Left hindlimb (tissue), 1 donor: ENCODE results near the gene E2F1.

Experiments
- DNase-seq: peaks from one replicate; pipeline ENCODE4 v3.0.0-alpha.2; 2018

Gene E2F1

GRCh38 chr20:33670715-33671499, 15.3 kb downstream of the E2F1 start:
- DNase-seq, result no peak

GRCh38 chr20:33669873-33670640, 16.1 kb downstream of the E2F1 start:
- DNase-seq, result no peak

GRCh38 chr20:33669224-33669623, 17.0 kb downstream of the E2F1 start:
- DNase-seq, result no peak

- no peak for DNase-seq
These were observed 17.6 kb downstream of the E2F1 start for GRCh38 chr20:33668466-33669155.

- DNase-seq, result peak; percentile 84
These were observed 18.3 kb downstream of the E2F1 start for GRCh38 chr20:33667676-33668465.

- no peak for DNase-seq
These were observed 18.9 kb downstream of the E2F1 start for GRCh38 chr20:33667245-33667675.

GRCh38 chr20:33666293-33667244, 19.6 kb downstream of the E2F1 start, which contains the start of gene ACTL10:
TSS of gene ACTL10 (plus strand) at chr20:33666943. CDS start at chr20:33667498, 555 bp downstream.
- peak; percentile 94 for DNase-seq

GRCh38 chr20:33664762-33665144, 21.4 kb downstream of the E2F1 start:
- no peak for DNase-seq

- no peak for DNase-seq
These were observed 22.0 kb downstream of the E2F1 start for GRCh38 chr20:33664085-33664761.

GRCh38 chr20:33663161-33664084, 22.8 kb downstream of the E2F1 start:
- peak; percentile 84 for DNase-seq

GRCh38 chr20:33662172-33662571, 24.0 kb downstream of the E2F1 start, which contains the start of gene C20orf144:
TSS of gene C20orf144 (plus strand) at chr20:33662327. CDS start at chr20:33662346, 19 bp downstream.
- DNase-seq, result no peak

- no peak for DNase-seq
These were observed 25.5 kb downstream of the E2F1 start for GRCh38 chr20:33660685-33661058.

- DNase-seq, result peak; percentile 19
These were observed 26.0 kb downstream of the E2F1 start for GRCh38 chr20:33660035-33660684.

GRCh38 chr20:33659341-33660034, 26.7 kb downstream of the E2F1 start:
- no peak for DNase-seq

- DNase-seq, result peak; percentile 14
These were observed 27.3 kb downstream of the E2F1 start for GRCh38 chr20:33658929-33659328.

GRCh38 chr20:33658510-33658909, 27.7 kb downstream of the E2F1 start:
- DNase-seq, result no peak

GRCh38 chr20:33657704-33658095, 28.5 kb downstream of the E2F1 start:
- DNase-seq, result no peak
